Left colon (tissue), 2 donors: ENCODE measurements around the gene CCDC150. TPM values are rescaled to one million over a fixed set of nuclear protein-coding genes. Genes with fewer than 3 reads are reported as not detected.
"Not testable (repeated sequence)": the region's sequence is repeated elsewhere in the genome, so short reads cannot be mapped to it uniquely, and the experiment has no call there.

Experiments
- ATAC-seq: fragments of 200-7000 bp; cut with Tn5 transposase; one replicate; pipeline ENCODE4 v1.9.1; 2020; ENCODE audit warnings: mild to moderate bottlenecking, moderate library complexity
- DNase-seq, 2 donors: peaks; one replicate each; pipeline ENCODE4 v3.0.0-alpha.2; 2020
- intact Hi-C, 2 donors: fragments of 100-400 bp; cut with DNase I in 1 of 2; cut with micrococcal nuclease in 1 of 2; formaldehyde crosslinking; loops; one replicate each; pipeline versions ENCODE4 v1.11.2 to v1.14.0; 2022; cut with DNase I, micrococcal nuclease
- total RNA-seq, 2 donors: library from RNA; stranded (reverse); fragmentation: NEBNext Ultra II Directional; extraction: Animal tissue kit (Norgen Biotek cat#: 25700); gene quantifications; one replicate each; pipeline ENCODE4 v1.2.1, GENCODE V29; 2021
- donor health status: DM: no; HTN: no; CAD: no.
- donor health status: DM: yes; HTN: yes; CAD: no.

CCDC150 gene
- total RNA-seq, 2 donors from 2014 or later: 1.6 to 5.8 TPM

- intact Hi-C loops: no loop called here
- ATAC-seq: no peak
- no peak for DNase-seq
Measured at GRCh38 chr2:196617430-196617829, 22.1 kb upstream of the CCDC150 start.

- DNase-seq (no peak), ATAC-seq (no peak)
Measured at GRCh38 chr2:196618661-196619060, 20.9 kb upstream of the CCDC150 start.

GRCh38 chr2:196630531-196630930 is 9.0 kb upstream of the CCDC150 start:
- intact Hi-C loops: no loop called here
- ATAC-seq (no peak), DNase-seq (no peak)

More at GRCh38 chr2:196618661-196619060, 20.9 kb upstream of the CCDC150 start:
- intact Hi-C loops: no loop called here

GRCh38 chr2:196635156-196635555 is 4.4 kb upstream of the CCDC150 start:
- intact Hi-C loops: no loop called here
- ATAC-seq (no peak), DNase-seq (no peak)

GRCh38 chr2:196638765-196639164 is 750 bp upstream of the CCDC150 start:
- ATAC-seq (no peak), DNase-seq (peak in 1 of 2 donors; percentile 12)
- intact Hi-C loops: no loop called here

- intact Hi-C loops: loop anchor here in 1 of 2 donors (10.0 kb wide), 1 partner anchor 165 kb away; the partner anchor contains the start of gene C2orf66
- DNase-seq (no peak), ATAC-seq (no peak)
Measured at GRCh38 chr2:196640031-196640548, 575 bp downstream of the CCDC150 start.

- no peak for DNase-seq
- intact Hi-C loops: loop anchor here in 1 of 2 donors (10.0 kb wide), 1 partner anchor 156 kb away; the partner anchor contains the start of gene C2orf66
- ATAC-seq: no peak
Measured at GRCh38 chr2:196649202-196649601, 9.7 kb downstream of the CCDC150 start.

GRCh38 chr2:196651387-196652094 is 12.0 kb downstream of the CCDC150 start:
- DNase-seq: no peak
- intact Hi-C loops: no loop called here
- no peak for ATAC-seq

- ATAC-seq: no peak
- no peak for DNase-seq
- intact Hi-C loops: no loop called here
Measured at GRCh38 chr2:196652869-196653268, 13.4 kb downstream of the CCDC150 start.

- intact Hi-C loops: no loop called here
- ATAC-seq (no peak), DNase-seq (no peak)
Measured at GRCh38 chr2:196653843-196654242, 14.3 kb downstream of the CCDC150 start.

- DNase-seq (no peak), ATAC-seq (no peak)
- intact Hi-C loops: no loop called here
Measured at GRCh38 chr2:196655761-196656160, 16.2 kb downstream of the CCDC150 start.

- no peak for DNase-seq
- intact Hi-C loops: no loop called here
Measured at GRCh38 chr2:196657333-196657732, 17.8 kb downstream of the CCDC150 start.

GRCh38 chr2:196659844-196660243 is 20.3 kb downstream of the CCDC150 start:
- no peak for ATAC-seq
- no peak for DNase-seq
- intact Hi-C loops: no loop called here

More at GRCh38 chr2:196657333-196657732, 17.8 kb downstream of the CCDC150 start:
- ATAC-seq: no peak

- intact Hi-C loops: no loop called here
Measured at GRCh38 chr2:196660244-196660643, 20.7 kb downstream of the CCDC150 start.

GRCh38 chr2:196670342-196670741 is 30.8 kb downstream of the CCDC150 start:
- DNase-seq (no peak), ATAC-seq (no peak)
- intact Hi-C loops: no loop called here

More at GRCh38 chr2:196660244-196660643, 20.7 kb downstream of the CCDC150 start:
- ATAC-seq: no peak
- DNase-seq: no peak

- intact Hi-C loops: no loop called here
- ATAC-seq (no peak), DNase-seq (no peak)
Measured at GRCh38 chr2:196675963-196676362, 36.4 kb downstream of the CCDC150 start.

GRCh38 chr2:196677404-196677803 is 37.9 kb downstream of the CCDC150 start:
- intact Hi-C loops: no loop called here
- ATAC-seq: no peak
- no peak for DNase-seq

- no peak for ATAC-seq
- intact Hi-C loops: no loop called here
- no peak for DNase-seq
Measured at GRCh38 chr2:196679368-196679767, 39.9 kb downstream of the CCDC150 start.

GRCh38 chr2:196681510-196681909 is 42.0 kb downstream of the CCDC150 start:
- ATAC-seq (no peak), DNase-seq (no peak)
- intact Hi-C loops: no loop called here

GRCh38 chr2:196685792-196686191 is 46.3 kb downstream of the CCDC150 start:
- intact Hi-C loops: no loop called here
- no peak for DNase-seq
- no peak for ATAC-seq

GRCh38 chr2:196686737-196687136 is 47.2 kb downstream of the CCDC150 start:
- ATAC-seq, DNase-seq, intact Hi-C loops: not testable (repeated sequence)
